ENCODE data around the gene LDAF1.
A peak's percentile ranks its signal among the peaks of the same experiment; 100 is the strongest.
"Not testable (repeated sequence)": the region's sequence is repeated elsewhere in the genome, so short reads cannot be mapped to it uniquely, and the experiment has no call there.

LDAF1 gene

GRCh38 chr16:21162661-21163151 lies 4.2 kb downstream of the LDAF1 start:
- DNase-seq (ENCODE audit: low read depth, low spot score) = no peak

- no peak for DNase-seq (ENCODE audit: low read depth, low spot score)
These were observed 5.1 kb downstream of the LDAF1 start for GRCh38 chr16:21163576-21163975.

- DNase-seq (ENCODE audit: low read depth, low spot score) = no peak
These were observed 6.2 kb downstream of the LDAF1 start for GRCh38 chr16:21164521-21165168.

- DNase-seq (ENCODE audit: low read depth, low spot score) = peak; percentile 34
These were observed 8.1 kb downstream of the LDAF1 start for GRCh38 chr16:21166561-21166961.

- no peak for DNase-seq (ENCODE audit: low read depth, low spot score)
These were observed 8.9 kb downstream of the LDAF1 start for GRCh38 chr16:21167360-21167759.

- peak; percentile 17 for DNase-seq (ENCODE audit: low read depth, low spot score)
These were observed 9.6 kb downstream of the LDAF1 start for GRCh38 chr16:21167929-21168602.

GRCh38 chr16:21169249-21169981 lies 10.9 kb downstream of the LDAF1 start:
- no peak for DNase-seq (ENCODE audit: low read depth, low spot score)

GRCh38 chr16:21170116-21170515 lies 11.6 kb downstream of the LDAF1 start:
- DNase-seq (ENCODE audit: low read depth, low spot score) = not testable (repeated sequence)

- no peak for DNase-seq (ENCODE audit: low read depth, low spot score)
These were observed 14.2 kb downstream of the LDAF1 start for GRCh38 chr16:21172650-21173049.

GRCh38 chr16:21175397-21175796 lies 16.9 kb downstream of the LDAF1 start:
- no peak for DNase-seq (ENCODE audit: low read depth, low spot score)

- no peak for DNase-seq (ENCODE audit: low read depth, low spot score)
These were observed 20.9 kb downstream of the LDAF1 start for GRCh38 chr16:21179126-21179982.

GRCh38 chr16:21179983-21180365 lies 21.5 kb downstream of the LDAF1 start:
- no peak for DNase-seq (ENCODE audit: low read depth, low spot score)

GRCh38 chr16:21183995-21184394 lies 25.5 kb downstream of the LDAF1 start:
- no peak for DNase-seq (ENCODE audit: low read depth, low spot score)

GRCh38 chr16:21184834-21185233 lies 26.4 kb downstream of the LDAF1 start:
- no peak for DNase-seq (ENCODE audit: low read depth, low spot score)

GRCh38 chr16:21185659-21186325 lies 27.3 kb downstream of the LDAF1 start:
- no peak for DNase-seq (ENCODE audit: low read depth, low spot score)

- DNase-seq (ENCODE audit: low read depth, low spot score) = no peak
These were observed 27.8 kb downstream of the LDAF1 start for GRCh38 chr16:21186326-21186691.

GRCh38 chr16:21189311-21189710 lies 30.8 kb downstream of the LDAF1 start:
- DNase-seq (ENCODE audit: low read depth, low spot score) = no peak

- no peak for DNase-seq (ENCODE audit: low read depth, low spot score)
These were observed 31.5 kb downstream of the LDAF1 start for GRCh38 chr16:21190013-21190412.

- DNase-seq (ENCODE audit: low read depth, low spot score) = no peak
These were observed 32.1 kb downstream of the LDAF1 start for GRCh38 chr16:21190599-21190998.

GRCh38 chr16:21192991-21193390 lies 34.5 kb downstream of the LDAF1 start:
- no peak for DNase-seq (ENCODE audit: low read depth, low spot score)

GRCh38 chr16:21194771-21195301 lies 36.4 kb downstream of the LDAF1 start:
- no peak for DNase-seq (ENCODE audit: low read depth, low spot score)
